Bone marrow (tissue), 2 donors: ENCODE data around the gene SBNO1.
A peak's percentile ranks its signal among the peaks of the same experiment; 100 is the strongest.
"Not testable (repeated sequence)": the region's sequence is repeated elsewhere in the genome, so short reads cannot be mapped to it uniquely, and the experiment has no call there.

Experiments
- DNase-seq, 2 donors: peaks; one replicate each; lab custom pipeline; 2025; lab: John Stamatoyannopoulos, UW

Gene SBNO1

GRCh38 chr12:123364532-123365024 is at the start of gene SBNO1:
Gene SBNO1 (minus strand): TSS chr12:123364847. CDS start chr12:123350441, 14,406 bp downstream.
- DNase-seq = peak in 1 of 2 donors; percentile 89

- no peak for DNase-seq
Observed at GRCh38 chr12:123410041-123410412, 45.4 kb upstream of the SBNO1 start.

- DNase-seq = not testable (repeated sequence)
Observed at GRCh38 chr12:123409284-123410040, 44.8 kb upstream of the SBNO1 start.

GRCh38 chr12:123408619-123409018 is 44.0 kb upstream of the SBNO1 start:
- not testable (repeated sequence) for DNase-seq

GRCh38 chr12:123407934-123408333 is 43.3 kb upstream of the SBNO1 start:
- DNase-seq = not testable (repeated sequence)

- not testable (repeated sequence) for DNase-seq
Observed at GRCh38 chr12:123407269-123407668, 42.6 kb upstream of the SBNO1 start.

GRCh38 chr12:123404581-123404980 is 39.9 kb upstream of the SBNO1 start:
- DNase-seq = no peak

- no peak for DNase-seq
Observed at GRCh38 chr12:123401753-123402683, 37.4 kb upstream of the SBNO1 start.

- no peak for DNase-seq
Observed at GRCh38 chr12:123399255-123399617, 34.6 kb upstream of the SBNO1 start.

- DNase-seq = no peak
Observed at GRCh38 chr12:123398550-123399254, 34.1 kb upstream of the SBNO1 start.

GRCh38 chr12:123398177-123398549 is 33.5 kb upstream of the SBNO1 start:
- no peak for DNase-seq

- DNase-seq = no peak
Observed at GRCh38 chr12:123397400-123397799, 32.8 kb upstream of the SBNO1 start.

GRCh38 chr12:123396954-123397353 is 32.3 kb upstream of the SBNO1 start:
- no peak for DNase-seq

GRCh38 chr12:123396543-123396942 is 31.9 kb upstream of the SBNO1 start:
- DNase-seq = no peak

- DNase-seq = no peak
Observed at GRCh38 chr12:123395236-123395635, 30.6 kb upstream of the SBNO1 start.

- DNase-seq = no peak
Observed at GRCh38 chr12:123393747-123394146, 29.1 kb upstream of the SBNO1 start.

GRCh38 chr12:123391546-123392343 is 27.1 kb upstream of the SBNO1 start:
- no peak for DNase-seq

- no peak for DNase-seq
Observed at GRCh38 chr12:123390498-123391426, 26.1 kb upstream of the SBNO1 start.

- DNase-seq = peak in 1 of 2 donors; percentile 37
Observed at GRCh38 chr12:123389560-123390351, 25.1 kb upstream of the SBNO1 start.
